ENCODE results near the gene OR6S1. TPM values are rescaled to one million over a fixed set of nuclear protein-coding genes. Genes with fewer than 3 reads are reported as not detected.
"Not testable (repeated sequence)": the region's sequence is repeated elsewhere in the genome, so short reads cannot be mapped to it uniquely, and the experiment has no call there.

Gene OR6S1
- polyA plus RNA-seq, 1 of the 3 experiments (the other 2 are of a cell fraction), result not detected

DNA sequence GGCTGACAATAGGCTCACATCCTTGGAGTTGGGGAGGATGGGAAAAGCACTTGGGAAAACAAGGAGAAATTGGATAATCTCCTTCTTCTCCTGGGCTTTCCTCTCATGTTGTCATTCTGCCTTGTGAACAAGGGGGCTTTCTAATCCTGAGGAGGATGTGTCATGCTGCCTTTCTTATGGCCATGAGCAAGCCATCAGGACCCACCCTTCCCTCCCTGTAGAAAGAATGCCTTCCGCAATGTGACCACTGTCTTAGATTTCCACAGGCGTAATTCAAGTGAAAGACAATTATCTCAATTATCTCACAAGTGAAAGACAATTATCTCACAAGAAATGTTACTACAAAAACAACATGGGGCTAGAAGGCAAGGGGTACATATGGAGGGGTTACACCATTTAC lies 3.0 kb upstream of the OR6S1 start:
- Histone ChIP-seq H3K4me2 (no peak overlapping the region), H3K27ac (ENCODE audit: low read depth in 2 of 2, low read length in 1 of 2) (no peak overlapping the region), H3K4me1 (ENCODE audit: control insufficient read depth in 1 of 2, insufficient read depth in 2 of 2, low read depth in 1 of 2, low read length in 1 of 2) (no peaks in the 10 kb centered on the region), H3K9ac (no peak overlapping the region), H3K27me3 (ENCODE audit: insufficient read depth) (peaks cover 34% of the 10 kb centered on the region; the same call in 1 of the 2 replicates), H3K9me3 (no peaks in the 10 kb centered on the region), H3K36me3 (replicated peaks in 1 of 2; ENCODE audit: control insufficient read depth in 1 of 2, insufficient read depth in 2 of 2, low read length in 1 of 2) (no peaks in the 10 kb centered on the region), H3K79me2 (ENCODE audit: insufficient read depth) (no peaks in the 10 kb centered on the region), H3K9me2 (no peaks in the 10 kb centered on the region), H3F3A (replicated peaks; ENCODE audit: insufficient read depth) (peaks cover 12% of the 10 kb centered on the region), H2AFZ (ENCODE audit: low read depth) (no peak overlapping the region), H4K20me1 (ENCODE audit: insufficient read depth) (no peaks in the 10 kb centered on the region), H3K4me3 (ENCODE audit: low read depth in 2 of 2, low read length in 1 of 2) (no peak overlapping the region)
- DNase-seq, result no peak
- ChIA-PET CTCF (no interaction called here), POLR2A (no interaction called here)
- TF ChIP-seq FOXM1 (IDR thresholded peaks at IDR 0.05; ENCODE audit: low read depth) (no peak), MXI1 (IDR thresholded peaks at IDR 0.05; ENCODE audit: low read depth, low read length) (no peak), GABPA (IDR thresholded peaks at IDR 0.05; ENCODE audit: low read depth) (no peak), SIN3A (IDR thresholded peaks at IDR 0.05; ENCODE audit: borderline replicate concordance, low read depth, low read length) (no peak), NFIC (IDR thresholded peaks at IDR 0.05; ENCODE audit: borderline replicate concordance) (no peak)
- WGBS (ENCODE audit: low lambda C conversion rate), result 88% methylated on average over 2 of the region's 2 CpGs

DNA sequence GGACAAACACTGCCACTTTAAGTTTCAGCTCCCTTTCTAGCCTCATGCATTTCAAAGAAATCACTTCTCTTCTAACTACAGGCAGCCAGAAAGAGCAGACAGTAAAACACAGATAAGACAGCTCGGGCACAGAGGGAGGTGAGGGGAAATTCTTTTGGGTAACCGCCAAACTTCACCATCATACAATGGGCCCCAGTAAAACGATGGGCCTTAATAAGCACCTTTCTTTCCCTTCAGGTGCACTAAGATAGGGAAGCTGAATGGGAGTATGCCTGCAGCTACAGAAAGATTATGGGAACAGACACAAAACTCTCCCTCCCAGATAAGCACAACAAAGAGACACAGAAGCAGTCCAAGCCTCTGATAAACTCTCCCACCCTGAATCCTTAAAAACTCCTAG lies 1.3 kb upstream of the OR6S1 start:
- 9% methylated on average over 3 of the region's 3 CpGs for WGBS (ENCODE audit: low lambda C conversion rate)

DNA sequence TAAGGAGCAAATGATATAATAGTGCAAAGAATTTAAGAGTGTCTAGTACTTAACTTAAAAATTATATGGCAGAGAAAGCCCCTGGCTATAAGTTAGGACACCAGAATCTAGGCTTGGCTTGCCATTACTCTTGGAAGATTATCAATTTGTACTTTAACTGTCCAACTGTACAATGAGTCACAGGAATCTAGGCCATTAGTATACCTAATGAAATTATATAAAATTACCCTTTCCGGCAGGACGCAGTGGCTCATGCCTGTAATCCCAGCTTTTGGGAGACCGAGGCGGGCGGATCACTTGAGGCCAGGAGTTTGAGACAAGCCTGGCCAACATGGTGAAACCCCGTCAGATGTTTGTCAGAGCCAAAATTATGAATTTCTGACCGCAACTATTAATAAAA lies 691 bp upstream of the OR6S1 start:
- Histone ChIP-seq H3K27ac (ENCODE audit: low read depth in 2 of 2, low read length in 1 of 2) (no peak overlapping the region), H3K4me3 (ENCODE audit: low read depth in 2 of 2, low read length in 1 of 2) (no peak overlapping the region), H3K9ac (no peak overlapping the region), H2AFZ (ENCODE audit: low read depth) (no peak overlapping the region), H3K4me2 (no peak overlapping the region), H4K20me1 (ENCODE audit: insufficient read depth) (no peaks in the 10 kb centered on the region), H3K9me3 (no peaks in the 10 kb centered on the region), H3K9me2 (no peaks in the 10 kb centered on the region), H3K36me3 (replicated peaks in 1 of 2; ENCODE audit: control insufficient read depth in 1 of 2, insufficient read depth in 2 of 2, low read length in 1 of 2) (no peaks in the 10 kb centered on the region), H3K4me1 (ENCODE audit: control insufficient read depth in 1 of 2, insufficient read depth in 2 of 2, low read depth in 1 of 2, low read length in 1 of 2) (no peaks in the 10 kb centered on the region), H3F3A (replicated peaks; ENCODE audit: insufficient read depth) (peaks cover 8% of the 10 kb centered on the region), H3K27me3 (ENCODE audit: insufficient read depth) (peaks cover 22% of the 10 kb centered on the region; the same call in 1 of the 2 replicates), H3K79me2 (ENCODE audit: insufficient read depth) (no peaks in the 10 kb centered on the region)
- WGBS (ENCODE audit: low lambda C conversion rate), result 9% methylated on average over 7 of the region's 7 CpGs
- no peak for TF ChIP-seq RCOR1 (IDR thresholded peaks at IDR 0.05; ENCODE audit: low read length)
- TF ChIP-seq, protein P1, sequence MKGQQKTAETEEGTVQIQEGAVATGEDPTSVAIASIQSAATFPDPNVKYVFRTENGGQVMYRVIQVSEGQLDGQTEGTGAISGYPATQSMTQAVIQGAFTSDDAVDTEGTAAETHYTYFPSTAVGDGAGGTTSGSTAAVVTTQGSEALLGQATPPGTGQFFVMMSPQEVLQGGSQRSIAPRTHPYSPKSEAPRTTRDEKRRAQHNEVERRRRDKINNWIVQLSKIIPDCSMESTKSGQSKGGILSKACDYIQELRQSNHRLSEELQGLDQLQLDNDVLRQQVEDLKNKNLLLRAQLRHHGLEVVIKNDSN (IDR thresholded peaks at IDR 0.05; ENCODE audit: borderline replicate concordance, low read depth), result no peak
- no peak for TF ChIP-seq FOXM1 (IDR thresholded peaks at IDR 0.05; ENCODE audit: low read depth)
- TF ChIP-seq YY1 (IDR thresholded peaks at IDR 0.05; ENCODE audit: low read depth), result no peak
- TF ChIP-seq ELF1 (IDR thresholded peaks at IDR 0.05), result no peak
- no peak for TF ChIP-seq MEF2A (IDR thresholded peaks at IDR 0.05; ENCODE audit: borderline replicate concordance, low read depth)
- TF ChIP-seq EZH2phosphoT487 (IDR thresholded peaks at IDR 0.05; ENCODE audit: borderline replicate concordance, low read depth), result no peak
- TF ChIP-seq NRF1 (IDR thresholded peaks at IDR 0.05; ENCODE audit: low read depth, low read length), result no peak
- ChIA-PET CTCF (interaction anchor here (0.7 to 1.2 kb wide), 3 partner anchors 15 to 55 kb away, joined by 3 read pairs; no protein-coding TSS in a partner anchor), POLR2A (no interaction called here)
- no peak for DNase-seq

More for the DNA sequence above, 1.3 kb upstream of the OR6S1 start:
- H3F3A ChIP-seq (replicated peaks; ENCODE audit: insufficient read depth); H3K9ac ChIP-seq; H3K4me3 ChIP-seq (ENCODE audit: low read depth in 2 of 2, low read length in 1 of 2); H3K4me1 ChIP-seq (ENCODE audit: control insufficient read depth in 1 of 2, insufficient read depth in 2 of 2, low read depth in 1 of 2, low read length in 1 of 2); H3K4me2 ChIP-seq; H3K9me3 ChIP-seq; DNase-seq; H3K9me2 ChIP-seq; H3K36me3 ChIP-seq (replicated peaks in 1 of 2; ENCODE audit: control insufficient read depth in 1 of 2, insufficient read depth in 2 of 2, low read length in 1 of 2); POLR2A ChIA-PET; H4K20me1 ChIP-seq (ENCODE audit: insufficient read depth); H2AFZ ChIP-seq (ENCODE audit: low read depth); H3K27ac ChIP-seq (ENCODE audit: low read depth in 2 of 2, low read length in 1 of 2); H3K79me2 ChIP-seq (ENCODE audit: insufficient read depth): not testable (repeated sequence)
- CTCF ChIA-PET, result interaction anchor here (1.1 to 1.2 kb wide), 2 partner anchors 38 to 54 kb away, joined by 3 read pairs; no protein-coding TSS in a partner anchor
- peaks cover 22% of the 10 kb centered on the region; the same call in 1 of the 2 replicates for H3K27me3 ChIP-seq (ENCODE audit: insufficient read depth)
